Hepatic stellate cell (primary cell): ENCODE results near the gene SERPINB11.
A peak's percentile ranks its signal among the peaks of the same experiment; 100 is the strongest.
"Not testable (repeated sequence)": the region's sequence is repeated elsewhere in the genome, so short reads cannot be mapped to it uniquely, and the experiment has no call there.

Source experiments
- DNase-seq: peaks from one replicate; pipeline ENCODE4 v3.0.0; 2011; ENCODE audit warnings: low spot score

Gene SERPINB11, protein sequence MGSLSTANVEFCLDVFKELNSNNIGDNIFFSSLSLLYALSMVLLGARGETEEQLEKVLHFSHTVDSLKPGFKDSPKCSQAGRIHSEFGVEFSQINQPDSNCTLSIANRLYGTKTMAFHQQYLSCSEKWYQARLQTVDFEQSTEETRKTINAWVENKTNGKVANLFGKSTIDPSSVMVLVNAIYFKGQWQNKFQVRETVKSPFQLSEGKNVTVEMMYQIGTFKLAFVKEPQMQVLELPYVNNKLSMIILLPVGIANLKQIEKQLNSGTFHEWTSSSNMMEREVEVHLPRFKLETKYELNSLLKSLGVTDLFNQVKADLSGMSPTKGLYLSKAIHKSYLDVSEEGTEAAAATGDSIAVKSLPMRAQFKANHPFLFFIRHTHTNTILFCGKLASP

DNA sequence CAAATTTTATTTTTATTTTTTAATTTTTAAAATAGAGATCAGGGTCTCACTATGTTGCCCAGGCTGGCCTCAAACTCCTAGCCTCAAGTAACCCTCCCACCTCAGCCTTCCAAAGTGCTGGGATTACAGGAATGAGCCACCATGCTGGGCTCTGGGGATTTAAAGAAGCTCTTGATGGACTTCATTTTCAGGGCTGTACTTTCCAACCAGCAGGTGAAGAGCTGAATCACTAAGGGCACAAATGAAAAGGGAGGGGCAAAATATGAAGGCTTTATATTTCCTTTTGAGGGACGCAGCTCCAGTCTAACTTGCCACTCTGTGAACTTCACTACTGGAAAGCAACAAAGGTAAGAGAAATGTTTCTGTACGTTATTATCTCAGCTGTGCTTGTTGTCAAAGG lies at the start of gene SERPINB11:
Gene SERPINB11 (plus strand): TSS at position 301 of the 400 bp plus-strand sequence. CDS start 7,234 bp downstream, outside the sequence.
- DNase-seq = no peak

DNA sequence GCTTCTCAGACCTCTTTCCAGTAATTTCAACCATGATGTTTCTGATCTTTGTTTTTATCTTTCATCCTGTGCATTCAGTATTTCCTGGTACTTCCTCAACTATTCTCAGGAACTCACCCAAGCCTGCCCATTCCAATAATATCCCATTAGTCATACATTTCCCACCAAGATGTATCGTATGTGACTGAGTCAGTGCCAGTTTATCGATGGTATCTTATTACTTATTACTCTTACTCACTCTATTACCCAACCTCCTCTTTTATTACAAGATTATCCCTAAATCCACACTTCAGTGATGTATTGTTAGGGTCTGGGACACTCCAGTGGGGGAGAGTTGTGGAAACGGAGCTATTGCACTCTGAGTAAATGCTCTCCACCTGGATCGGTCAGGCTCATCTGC lies 43.8 kb upstream of the SERPINB11 start:
- not testable (repeated sequence) for DNase-seq

DNA sequence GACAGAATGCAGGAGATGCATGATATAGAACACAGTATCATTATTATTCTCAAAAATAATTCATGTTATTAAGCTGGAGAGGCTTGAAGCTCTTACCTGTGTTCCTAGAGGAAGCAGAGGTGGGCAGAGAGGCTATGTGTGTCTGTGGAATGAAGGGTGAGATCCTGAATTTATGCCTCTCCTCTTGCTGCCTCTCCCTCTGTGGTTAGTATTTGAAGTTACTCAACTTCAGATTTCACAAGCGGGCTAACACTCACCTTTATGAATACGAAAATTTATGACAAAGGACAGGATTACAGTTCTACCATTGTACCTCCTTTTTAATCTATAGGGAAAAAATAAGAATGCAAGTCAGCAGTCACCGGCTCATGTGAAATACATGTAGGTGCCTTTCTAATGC lies 41.0 kb upstream of the SERPINB11 start, which contains the start of gene SERPINB3:
Gene SERPINB3 (minus strand): TSS at position 144 of the 400 bp plus-strand sequence. CDS start 677 bp downstream, outside the sequence.
- not testable (repeated sequence) for DNase-seq

DNA sequence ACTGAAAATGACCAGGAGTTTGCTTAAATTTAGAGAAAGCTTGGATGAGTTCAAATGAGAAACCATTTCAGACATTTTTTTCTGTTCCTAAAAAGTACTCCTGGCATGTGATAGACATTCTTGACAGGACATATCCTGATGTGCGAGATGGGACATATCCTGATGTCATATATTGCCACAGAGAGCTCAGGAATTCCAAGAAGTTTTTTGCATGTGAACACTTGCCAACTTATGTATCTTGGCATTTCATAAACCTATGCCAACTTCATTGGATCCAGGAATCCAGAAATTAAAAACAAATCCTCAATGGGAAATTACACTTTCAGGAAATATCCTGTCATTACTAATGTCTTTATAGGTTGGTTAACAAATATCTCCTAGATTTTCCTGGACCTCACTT lies 38.2 kb upstream of the SERPINB11 start:
- DNase-seq = no peak

DNA sequence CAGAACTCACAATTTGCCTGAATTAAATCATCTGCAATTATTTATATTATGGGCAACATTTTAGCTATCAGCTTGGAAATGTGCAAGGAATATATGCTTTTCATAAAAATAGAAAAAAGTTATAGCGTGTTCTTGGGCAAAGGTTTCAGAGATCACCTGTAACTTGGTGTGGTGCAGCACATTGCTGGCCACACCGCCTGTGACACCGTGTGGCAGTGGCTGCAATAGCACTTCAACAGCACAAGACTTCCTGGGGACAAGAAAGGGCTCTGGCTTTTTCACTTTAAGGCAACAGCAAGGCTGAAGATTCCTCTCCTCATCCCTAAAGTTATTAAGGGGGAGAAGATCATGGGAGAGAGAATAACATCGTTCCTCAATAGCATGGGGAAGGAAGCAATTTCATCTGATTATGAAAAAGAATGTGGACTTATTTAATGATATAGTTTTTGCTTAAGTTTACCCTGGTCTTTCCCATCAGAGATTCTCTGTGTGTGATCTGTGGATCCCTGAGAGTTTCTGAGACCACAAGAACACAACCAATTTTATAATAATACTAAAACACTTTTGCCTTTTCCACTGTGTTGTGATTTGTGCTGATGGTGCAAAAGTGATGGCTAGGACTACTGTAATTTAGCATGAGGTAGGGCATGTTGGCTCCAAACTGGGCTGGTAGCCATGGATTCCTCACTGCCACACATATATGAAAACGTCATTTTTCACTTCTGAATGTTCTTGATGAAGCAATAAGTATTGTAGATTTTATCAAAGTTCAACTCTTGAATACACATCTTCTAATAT lies 26.0 kb upstream of the SERPINB11 start:
- no peak for DNase-seq

DNA sequence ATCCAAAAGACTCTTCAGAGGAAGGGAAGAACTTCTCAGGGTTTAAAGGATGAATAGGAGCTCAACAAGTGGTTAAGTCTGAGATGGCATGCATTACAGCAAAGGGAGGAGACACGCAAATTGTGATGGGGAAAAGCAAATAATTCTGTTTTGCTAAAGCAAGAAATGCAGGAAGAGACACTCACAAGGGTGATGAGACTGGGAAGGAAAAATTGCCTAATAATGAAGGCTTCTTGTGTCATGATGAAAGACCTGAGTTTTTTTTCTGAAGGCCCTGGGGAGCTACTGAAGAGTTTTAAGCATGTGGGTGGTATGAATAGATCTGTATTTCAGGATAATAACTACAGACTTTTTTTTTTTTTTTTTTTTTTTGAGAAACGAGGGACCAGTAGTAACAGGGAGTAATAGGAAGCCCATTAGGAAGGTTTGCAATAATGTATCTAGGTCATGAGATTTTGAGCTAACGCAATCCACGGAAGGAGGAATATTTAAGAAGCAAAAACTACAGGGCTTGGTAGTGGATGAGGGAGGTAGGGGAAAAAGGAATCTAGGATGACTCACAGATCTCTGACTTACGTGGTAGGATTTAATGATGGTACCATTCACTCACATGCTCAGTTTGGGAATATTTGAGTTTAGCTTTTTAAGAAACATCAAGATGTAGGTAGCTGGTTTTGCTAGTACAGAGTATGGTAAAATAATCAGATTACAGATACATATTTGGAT lies 25.1 kb upstream of the SERPINB11 start:
- DNase-seq = no peak

DNA sequence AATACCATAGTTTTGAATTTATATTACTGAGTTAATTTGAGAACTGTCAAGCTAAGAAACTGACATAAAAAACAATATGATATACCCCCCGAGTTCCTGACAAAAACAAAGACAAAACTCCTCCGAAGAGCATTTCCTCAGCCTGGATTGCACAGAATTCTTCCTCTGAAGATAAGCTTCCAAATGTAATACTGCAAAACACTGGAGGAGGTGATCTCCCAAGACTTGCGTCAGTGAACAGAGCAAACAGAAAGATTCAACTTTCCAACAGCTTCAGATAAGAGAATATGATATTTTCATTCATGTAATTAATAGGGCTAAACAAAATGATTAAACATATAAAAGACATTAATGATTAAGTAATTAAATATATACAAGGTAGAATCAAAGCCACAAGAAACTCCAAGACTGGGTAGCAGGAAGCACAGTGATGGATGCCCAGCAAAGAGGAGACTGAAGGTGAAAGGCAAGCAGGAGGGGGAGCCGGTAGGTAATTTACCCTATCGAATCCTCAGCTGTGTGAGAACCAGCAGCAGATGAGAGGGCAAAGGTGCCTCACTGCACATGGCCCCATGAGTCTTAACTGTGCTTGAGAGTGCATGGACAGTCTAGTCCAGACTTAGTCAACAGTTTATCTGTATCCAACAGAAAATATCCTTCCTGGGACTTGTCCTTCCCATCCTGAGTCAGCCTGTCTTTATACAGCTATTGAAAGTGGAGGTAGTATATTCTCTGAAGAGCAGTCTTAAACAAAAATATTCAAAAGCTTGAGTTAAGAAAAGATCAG lies 22.7 kb upstream of the SERPINB11 start:
- DNase-seq = no peak

DNA sequence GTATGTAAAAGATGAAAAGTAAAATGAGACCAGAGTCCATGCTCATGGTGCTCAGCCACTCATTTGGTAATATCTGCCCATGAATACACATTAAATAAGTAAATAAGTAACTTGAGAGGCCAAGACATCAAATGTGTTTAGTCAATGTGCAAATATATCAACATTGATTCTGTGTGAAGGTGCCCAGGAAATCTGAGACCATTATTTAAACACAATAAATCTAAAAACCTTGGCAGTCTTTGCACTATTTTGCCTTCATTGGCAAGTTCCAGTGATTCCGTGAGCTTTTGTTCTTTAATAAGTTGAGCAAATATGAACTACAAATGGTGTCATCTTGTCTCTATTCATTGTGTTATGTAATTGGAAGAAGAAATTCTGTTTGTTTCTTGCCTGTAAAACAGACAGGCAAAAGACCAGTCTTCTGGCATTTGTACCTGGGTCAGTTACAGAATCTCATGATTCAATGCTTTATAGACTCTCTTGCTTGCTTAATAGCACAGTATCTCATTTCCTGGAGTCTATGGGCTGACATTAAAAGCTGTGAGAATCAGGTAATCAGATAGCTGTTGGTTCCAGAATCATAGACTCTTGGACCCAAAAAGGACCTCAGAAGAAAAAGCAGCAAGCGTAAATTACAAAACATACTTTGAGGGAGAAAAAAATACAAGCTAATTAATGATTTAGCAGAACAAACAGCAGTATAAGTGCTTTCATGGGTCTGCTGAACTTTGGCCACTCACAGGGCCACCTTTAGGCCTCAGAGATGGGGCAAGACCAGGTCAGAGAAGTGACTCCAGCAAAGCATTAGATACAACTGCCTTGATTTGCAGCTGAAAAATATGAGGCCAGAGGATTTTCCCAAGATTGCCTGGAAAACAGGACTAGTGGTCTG lies 21.1 kb upstream of the SERPINB11 start:
- no peak for DNase-seq

DNA sequence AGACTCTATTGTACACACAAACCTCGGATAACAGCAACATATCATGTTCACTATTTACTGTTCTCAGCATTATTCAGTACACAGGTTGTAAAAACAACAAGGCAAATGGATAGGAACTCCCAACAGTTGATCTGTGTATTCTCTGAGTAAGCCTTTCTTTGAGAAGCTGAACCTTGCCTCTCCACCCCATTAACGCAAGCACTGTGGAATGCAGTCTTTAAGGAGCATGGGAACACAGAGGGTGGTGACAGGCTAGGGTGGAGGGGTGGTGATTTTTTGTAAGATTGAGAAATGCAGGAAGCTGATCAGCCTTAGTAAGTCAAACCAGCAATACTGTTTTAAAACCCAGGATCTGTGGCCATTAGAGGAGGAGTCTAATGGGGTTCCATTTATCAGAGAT lies 19.6 kb upstream of the SERPINB11 start:
- peak; percentile 60 for DNase-seq

DNA sequence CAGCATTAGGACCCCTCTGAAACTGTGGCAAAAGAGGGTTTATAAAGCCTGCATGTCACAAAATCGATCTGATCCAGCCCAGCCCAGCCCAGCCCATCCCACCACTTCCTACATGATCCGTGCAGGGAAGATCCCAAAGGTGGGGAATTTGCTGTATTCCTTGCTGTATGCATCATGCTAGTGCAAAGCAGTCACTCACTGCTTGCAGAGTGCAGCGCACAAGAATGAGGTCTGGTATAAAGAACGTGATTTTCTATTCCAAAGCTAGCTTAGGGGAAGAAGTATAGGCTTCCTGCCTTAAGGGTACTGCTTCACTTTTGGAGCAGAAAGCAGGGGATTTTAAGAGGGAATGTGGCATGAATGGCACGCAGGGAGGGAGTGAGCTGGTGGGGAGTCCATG lies 18.9 kb upstream of the SERPINB11 start:
- DNase-seq = no peak

DNA sequence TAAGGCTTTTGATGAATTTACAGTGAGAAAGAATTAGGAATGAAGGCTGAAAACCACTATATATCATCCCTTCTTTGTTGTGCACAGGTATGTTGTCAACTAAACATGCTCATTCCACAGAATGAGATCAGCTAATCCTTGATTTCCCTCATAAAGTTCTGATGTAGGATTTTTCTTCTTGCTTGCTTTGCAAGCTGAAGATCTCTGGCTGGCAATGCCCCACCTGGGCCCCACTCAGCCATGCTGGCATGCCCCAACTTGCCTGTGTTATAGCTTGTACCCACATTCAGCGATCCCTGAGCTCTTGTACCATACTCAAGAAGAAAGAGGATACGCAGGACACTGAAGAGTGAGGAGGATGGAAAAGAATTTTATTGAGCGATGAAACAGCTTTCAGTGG lies 18.0 kb upstream of the SERPINB11 start:
- DNase-seq = no peak

DNA sequence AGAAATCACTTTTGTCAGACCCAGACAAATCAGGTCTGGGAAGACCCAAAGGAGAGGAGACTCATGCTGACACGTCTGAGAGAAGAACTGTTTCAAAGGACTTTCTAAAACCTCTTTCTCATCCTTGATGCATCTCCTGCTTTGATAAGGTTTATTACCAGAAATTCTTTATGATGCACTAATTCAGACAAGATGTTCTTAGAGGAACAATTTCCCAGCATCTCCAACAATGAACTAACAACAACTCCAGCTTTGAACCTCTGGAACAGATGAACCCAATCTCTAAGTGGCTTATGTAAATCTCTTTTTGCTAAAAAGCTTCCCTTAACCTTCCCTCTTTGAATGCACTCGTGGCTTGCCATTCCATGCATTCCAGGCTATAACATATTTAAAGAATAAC lies 15.9 kb upstream of the SERPINB11 start:
- DNase-seq = no peak

DNA sequence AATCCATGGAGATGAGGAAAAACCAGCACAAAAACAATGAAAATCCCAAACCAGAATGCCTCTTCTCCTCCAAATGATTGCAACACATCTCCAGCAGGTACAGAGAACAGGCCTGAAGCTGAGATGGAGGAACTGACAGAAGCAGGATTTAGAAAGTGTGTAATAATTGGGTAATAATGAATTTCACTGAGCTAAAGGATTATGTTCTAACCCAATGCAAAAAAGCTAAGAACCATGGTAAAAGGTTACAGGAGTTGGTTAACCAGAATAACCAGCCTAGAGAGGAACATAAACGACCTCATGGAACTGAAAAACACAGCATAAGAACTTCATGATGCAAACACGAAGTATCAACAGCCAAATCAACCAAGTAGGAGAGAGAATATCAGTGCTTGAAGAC lies 13.7 kb upstream of the SERPINB11 start:
- no peak for DNase-seq

DNA sequence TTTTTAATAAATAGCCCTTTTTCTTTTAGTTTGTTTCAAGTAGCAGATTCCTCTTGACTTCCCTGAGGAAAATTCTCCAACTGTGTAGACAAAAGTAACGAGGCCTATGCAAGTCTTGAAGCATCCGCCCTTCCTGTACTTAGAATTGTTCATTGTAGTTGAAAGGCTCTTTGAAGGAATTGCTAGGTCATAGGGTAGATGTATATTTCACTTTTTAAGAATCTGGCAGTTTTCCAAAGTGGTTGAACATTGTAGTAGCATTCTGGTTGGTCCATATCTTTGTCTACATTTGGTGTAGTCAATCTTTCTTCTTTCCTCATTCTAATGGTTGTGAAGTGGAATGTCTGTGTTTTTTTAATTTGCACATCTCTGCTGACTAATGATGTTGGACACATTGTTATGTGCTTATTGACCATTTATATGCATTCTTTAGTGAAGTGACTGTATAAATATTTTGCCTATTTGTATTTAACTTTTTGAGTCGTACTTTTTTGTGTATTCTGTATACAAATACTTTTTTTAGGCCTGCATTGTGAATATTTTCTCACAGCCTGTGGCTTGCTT lies 5.6 kb upstream of the SERPINB11 start:
- DNase-seq = no peak

DNA sequence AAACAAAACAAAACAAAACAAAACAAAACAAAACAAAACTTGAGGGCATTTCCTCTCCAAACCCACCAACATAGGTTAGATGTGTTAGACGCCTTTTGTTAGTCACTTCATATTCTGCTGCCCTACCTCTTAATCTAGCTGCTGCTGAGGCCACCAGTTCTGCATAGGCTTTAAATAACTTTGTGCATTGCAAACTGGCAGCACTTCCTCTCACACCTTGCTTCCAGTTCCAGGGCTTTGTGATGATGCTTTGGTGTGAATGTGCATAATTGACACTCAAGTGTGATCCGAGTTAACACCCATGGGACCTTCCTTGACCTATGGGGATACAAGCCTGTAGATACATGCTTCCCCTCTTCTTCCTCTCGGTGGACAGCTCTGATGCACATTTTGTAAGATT lies 2.3 kb upstream of the SERPINB11 start:
- DNase-seq = no peak

DNA sequence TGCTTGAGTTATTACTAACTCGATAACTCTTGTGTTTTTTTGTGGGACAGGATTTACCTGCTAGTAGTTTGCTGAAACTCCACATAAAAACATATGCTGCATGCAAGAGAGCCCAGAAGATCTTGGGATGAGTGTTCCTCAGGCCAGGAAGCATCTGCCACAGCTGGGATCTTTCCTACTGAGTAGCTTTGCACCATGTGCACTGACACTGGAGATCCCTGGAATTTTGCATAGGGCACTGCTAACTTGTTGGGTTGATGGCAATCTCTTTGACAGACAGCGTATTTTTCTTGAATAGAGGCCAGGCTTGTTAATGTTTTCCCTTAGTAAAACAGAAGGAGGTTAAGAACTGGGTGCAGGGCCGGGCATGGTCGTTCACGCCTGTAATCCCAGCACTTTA lies 808 bp upstream of the SERPINB11 start:
- no peak for DNase-seq

DNA sequence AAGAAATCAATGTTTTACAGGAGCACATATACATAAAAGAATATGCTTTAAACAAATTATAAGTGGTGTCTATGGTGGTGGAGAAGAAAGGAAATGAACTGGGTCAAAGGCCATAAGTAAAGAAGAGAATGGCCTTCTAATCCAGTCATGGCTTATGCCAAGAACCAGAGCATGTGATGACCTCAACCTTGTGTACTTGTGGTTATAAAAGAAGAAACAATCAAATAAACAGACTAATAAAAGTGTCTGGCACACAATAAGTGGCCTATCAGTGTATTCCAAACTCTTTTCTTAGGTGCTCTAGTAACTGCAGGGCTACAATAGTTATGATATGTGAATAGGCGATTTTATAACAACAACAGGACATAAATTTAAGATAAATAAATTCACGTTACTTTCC lies 2.6 kb downstream of the SERPINB11 start:
- no peak for DNase-seq

DNA sequence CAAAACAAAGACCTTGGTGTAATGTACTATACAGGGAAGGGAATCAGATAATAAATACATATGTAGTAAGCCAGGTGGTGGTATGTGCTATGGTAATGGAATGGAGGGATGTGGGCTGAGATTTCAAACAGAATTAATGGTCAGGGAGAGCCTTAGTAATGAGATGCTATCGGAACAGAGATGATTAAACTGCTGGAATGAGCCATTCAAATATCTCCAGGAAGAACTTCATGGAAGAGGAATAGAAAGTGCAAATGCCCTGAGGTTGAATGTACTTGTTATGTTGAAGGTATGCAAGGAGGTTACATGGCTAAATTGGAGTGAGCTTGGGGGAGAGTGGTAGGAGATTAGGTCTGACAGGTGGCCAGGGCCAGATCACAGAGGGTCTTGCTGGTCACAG lies 5.1 kb downstream of the SERPINB11 start:
- no peak for DNase-seq

DNA sequence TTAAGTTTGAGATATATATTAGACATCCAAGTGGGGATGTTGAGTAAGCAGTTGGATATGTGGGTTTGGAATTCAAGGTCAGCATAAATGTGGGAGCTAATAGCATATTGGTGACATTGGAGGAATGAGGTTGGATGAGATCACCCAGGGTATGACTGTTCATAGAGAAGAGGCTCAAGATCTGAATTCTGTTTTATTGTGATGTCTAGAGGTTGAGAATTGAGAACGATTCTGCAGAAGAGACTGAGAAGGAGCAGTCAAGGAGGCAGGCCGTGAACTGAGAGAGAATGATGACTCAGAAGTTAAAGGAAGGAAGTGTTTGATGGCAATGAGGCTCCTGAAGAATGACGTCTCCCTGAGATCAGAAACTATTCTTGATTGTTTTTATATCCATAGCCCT lies 5.9 kb downstream of the SERPINB11 start:
- peak; percentile 16 for DNase-seq
